Measurements from ENCODE around the gene ITPA. TPM values are rescaled to one million over a fixed set of nuclear protein-coding genes. Genes with fewer than 3 reads are reported as not detected.

The ITPA gene
- total RNA-seq, 1 donor from 2014 or later = 38.0 TPM

DNA sequence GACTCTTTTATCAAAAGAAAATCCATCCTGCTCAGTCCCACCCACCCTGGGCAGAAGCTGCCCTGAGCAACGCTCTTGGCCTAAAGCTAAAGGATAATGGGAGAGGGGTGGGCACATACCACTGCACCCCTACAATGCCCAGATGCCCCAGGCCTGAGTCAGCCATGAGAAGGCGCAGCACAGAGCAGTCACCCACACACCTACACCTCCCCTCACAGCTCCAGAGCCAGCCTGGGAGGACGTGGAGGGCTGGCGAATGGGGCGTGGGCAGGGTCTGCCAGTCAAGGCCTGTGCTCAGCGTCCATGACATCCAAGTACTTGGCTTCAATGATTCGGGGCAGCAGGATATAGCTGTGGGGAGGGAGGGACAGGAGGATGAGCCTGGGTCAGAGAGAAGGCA, 18.2 kb downstream of the ITPA start:
- no peak for DNase-seq (ENCODE audit: low spot score)

DNA sequence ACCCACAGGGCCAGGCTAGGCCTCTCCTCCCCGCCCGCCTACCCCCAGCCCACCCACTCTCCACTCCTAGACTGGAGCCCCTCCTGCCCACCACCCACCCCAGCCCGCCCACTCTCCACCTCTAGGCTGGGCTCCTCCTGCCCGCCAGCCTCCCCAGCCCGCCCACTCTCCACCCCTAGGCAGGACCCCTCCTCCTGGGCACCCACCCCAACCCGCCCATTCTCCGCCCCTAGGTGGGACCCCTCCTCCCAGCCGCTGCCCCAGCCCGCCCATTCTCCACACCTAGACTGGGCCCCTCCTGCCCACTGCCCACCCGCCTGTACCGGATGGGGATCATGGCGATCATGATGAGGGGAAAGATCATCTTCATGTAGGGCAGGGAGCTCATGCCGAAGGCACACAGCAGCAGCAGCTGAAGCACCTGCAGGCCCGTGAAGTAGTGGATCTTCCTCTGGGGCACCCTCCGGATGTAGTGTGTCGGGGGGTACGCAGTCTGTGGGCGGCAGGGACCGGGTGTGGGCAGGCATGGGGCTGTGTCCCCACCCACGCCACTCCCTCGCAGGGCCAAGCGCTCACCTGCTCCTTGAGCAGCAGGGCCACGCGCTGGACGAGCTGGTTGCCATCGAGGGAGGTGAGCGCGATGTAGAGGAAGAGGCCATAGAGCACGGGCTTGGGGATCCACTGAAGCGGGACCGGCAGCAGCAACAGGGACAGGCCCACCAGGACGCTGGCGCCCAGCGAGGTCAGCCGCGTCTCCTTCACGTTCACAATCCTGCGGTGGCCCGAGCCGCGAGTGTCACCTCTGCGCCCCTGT, 18.8 kb downstream of the ITPA start:
- DNase-seq (ENCODE audit: low spot score) = no peak

DNA sequence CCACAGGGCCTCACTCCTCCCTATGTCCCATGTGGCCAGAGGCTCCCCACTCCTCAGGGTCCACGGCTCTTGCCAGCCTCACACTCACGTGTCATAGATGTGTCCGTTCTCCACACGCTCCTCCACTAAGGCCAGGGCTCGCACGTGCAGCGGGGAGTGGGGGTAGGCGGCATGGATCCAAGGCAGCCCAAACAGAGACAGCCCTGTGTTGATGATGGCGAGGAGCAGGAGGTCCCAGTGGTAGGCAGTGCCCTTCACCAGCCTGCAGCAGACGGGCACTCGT, 19.4 kb downstream of the ITPA start:
- DNase-seq (ENCODE audit: low spot score) = no peak

DNA sequence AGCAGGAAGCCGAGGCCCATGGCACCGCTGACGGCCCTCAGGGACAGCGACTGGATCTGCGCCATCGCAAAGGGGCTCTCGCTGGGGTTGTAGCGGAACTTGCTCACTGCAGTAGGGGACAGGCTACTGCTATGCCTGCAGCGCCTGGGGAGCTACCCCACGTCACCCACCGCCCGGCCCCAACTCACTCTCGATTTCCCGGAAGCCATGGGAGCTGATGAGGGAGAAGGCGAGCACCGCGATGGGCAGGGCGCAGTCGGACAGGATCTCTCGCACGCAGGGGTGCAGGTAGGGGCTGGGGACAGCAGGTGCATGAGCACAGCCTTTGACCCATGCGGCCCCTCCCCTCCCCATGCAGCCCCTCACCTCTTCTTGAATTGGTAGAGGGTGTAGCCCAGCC, 19.9 kb downstream of the ITPA start:
- no peak for DNase-seq (ENCODE audit: low spot score)

DNA sequence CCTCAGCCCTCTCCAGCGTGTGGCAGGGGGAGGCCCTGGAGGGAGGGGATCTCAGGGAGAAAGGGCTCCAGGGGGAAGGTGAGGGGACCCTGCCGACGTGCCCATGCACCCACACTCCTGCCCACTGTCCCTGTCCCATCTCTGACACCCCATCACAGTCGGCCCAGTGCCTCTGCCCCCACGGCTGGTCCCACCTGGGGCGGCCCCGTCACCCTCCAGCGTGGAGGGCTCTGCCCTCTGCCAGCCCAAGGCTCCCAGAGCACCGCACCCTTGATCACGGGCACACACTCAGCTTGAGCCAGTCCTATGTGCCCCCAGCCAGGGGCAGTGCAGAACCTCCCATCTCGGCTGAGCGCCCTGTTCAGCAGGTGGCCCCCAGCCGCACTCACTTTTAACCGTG, 20.5 kb downstream of the ITPA start:
- no peak for DNase-seq (ENCODE audit: low spot score)

GRCh38 chr20:3231116-3231515, 21.8 kb downstream of the ITPA start:
- DNase-seq (ENCODE audit: low spot score) = no peak

DNA sequence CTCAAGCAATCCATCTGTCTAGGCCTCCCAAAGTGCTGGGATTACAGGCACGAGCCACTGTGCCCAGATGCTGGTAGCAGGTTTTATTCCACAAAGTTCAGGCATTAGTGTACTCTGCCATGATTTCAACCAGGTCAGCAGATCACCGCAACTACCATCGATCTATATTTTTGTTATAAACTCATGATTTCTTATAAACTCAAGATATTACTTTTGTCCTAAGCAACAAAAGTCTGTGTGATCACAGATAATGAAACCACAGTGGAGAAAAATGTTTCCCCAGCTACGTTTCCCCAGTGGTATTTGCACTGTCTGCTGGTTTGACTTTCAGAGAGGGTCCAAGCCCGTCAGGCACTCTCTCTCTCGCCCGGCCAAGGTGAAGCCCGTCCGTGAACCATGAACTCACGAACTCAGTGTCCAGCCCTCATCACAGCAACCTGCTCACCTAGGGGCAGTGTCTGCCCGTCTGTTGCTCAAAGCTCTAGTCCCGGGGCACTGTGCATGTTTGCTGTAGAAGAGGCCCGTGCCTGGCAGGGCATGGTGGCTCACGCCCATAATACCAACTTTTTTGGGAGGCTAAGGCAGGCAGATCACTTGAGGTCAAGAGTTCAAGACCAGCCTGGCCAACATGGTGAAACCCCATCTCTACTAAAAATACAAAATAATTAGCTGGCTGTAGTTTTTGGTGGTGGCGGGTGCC, 22.7 kb downstream of the ITPA start:
- no peak for DNase-seq (ENCODE audit: low spot score)

DNA sequence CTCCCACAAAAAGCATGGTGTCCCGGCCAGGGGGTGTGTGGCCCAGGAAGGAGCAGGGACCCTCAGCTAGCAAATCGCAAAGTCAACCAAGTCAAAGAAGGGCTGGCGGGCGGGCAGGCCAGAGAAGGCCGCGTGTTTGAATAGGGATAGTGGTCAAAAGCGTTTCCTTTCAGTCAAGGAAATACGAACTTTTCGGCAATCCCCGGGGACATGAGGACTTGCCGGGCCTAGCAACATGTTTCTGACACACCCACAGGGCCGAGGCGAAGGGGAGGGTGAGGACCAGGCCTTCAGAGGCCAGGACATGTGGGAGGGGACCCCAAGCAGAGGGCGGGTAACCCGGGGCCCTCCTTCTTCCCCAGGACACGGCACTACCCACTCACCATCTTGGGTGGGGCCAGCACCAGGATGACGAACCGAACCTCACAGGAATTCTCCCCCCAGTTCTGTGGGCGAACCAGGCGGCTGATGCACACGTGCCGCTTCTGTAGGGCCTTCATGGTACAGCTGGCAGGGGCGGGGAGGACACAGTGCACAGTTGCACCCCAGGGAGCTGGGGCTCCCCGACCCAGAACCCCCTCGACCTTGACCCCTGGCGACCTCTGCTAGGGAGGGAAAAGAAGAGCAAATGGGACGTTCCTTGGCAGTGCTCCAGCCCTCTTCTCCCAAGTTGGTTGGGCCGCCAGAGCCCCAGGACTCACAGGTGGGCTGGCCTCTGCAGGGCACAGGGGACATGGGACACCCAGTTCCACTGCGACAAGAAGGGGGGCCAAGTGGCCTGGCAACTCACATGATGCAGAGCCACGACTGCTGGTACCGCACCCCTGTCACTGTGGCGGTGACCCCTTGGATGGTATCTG, 24.1 kb downstream of the ITPA start:
- DNase-seq (ENCODE audit: low spot score) = no peak

GRCh38 chr20:3233991-3234498, 24.7 kb downstream of the ITPA start:
- DNase-seq (ENCODE audit: low spot score) = no peak

GRCh38 chr20:3235666-3236324, 26.5 kb downstream of the ITPA start:
- DNase-seq (ENCODE audit: low spot score) = no peak

DNA sequence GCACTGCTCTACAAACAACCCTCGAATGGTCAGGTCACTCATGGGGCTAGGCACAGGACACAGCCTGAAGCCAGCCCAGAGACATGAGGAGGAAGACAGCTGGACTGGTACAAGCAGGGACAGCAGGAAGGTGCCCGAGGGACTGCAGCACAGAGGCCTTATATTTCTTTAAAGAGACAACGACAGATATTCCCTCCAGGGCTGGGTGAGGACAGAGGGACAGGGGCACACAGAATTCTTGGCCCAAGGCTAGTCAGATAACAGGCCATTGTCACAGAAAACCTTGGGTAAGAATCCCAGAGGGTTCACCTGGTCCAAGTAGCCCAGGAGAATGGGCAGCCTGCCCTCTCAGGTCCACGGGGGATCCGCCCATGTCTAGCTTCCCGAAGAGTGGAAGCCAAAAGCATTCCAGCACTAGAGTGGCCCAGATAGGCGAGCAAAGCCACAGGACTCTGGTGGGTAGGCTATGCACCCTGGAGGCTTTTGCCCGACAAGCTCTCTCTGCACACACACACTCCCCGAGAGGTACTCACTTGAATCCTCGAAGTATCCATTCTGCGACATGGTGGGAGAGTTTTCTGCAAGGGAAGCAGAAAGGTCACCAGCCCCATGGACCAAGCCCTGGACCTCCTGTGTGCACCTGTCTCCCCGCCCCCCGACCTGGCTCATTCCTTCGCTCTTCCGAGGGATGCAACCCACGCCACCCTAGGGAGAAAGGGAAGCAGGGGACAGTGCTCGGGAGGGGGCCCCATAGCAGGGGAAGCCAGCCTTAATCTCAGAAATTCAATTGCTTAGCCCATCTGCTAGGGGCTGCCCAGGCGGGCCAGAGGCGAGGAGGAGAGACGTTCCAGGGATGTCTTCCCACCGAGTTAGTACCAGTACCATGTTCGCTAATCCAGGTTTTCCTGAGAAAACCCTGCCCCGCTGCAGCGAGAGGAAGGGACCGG, 28.0 kb downstream of the ITPA start:
- DNase-seq (ENCODE audit: low spot score) = no peak

DNA sequence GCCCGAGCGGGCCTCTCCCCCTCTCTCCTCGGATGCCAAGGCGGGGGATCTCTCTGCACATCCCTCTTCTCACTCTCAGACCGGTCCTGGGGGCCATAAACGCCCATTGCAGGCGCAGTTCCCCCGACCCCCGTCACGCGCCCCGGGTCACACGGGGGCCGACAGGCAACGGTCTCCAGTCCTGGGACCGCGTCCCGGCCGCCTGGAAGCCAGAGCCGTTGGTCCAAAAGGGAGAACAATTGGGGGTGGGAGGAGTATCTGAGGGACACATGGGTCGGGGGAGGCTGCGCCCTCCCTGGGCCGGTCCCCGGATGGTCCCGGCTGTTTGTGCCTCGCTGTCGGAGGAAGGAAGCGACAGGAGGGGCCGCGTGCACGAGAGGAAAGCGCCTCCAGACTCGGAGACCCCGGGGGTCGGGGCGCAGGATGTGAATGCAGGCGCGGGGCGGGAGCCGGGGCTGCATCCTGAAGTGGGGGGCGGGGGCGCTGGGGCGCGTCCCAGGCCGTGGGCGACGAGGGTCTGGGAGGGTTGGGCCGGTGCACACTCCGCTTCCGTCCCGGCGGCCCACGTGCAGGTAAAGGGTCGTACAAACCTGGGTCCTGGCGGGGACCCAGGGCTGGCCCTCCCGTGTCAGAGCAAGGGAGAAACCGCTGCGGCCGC, 28.8 kb downstream of the ITPA start:
- no peak for DNase-seq (ENCODE audit: low spot score)

DNA sequence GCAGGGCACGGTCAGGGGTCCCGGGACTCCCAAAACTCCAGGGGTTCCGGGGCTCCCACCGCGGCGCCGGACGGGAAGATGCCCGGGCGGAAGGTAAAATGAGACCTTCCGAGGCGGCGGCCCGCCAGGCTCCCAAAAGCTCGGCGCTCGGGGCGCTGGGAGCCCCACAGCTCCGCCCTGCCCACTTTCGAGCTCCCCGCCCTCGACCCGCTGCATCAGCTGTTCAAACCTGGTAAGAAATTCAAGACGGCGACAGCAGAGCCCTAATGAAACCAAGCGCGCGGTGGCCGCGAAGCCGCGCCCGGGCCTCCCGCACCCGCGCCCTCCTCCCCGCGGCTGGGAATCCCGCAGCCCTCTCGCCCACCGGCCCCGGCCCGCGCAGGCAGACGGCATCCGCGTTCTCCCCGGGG, 29.3 kb downstream of the ITPA start:
- no peak for DNase-seq (ENCODE audit: low spot score)

- DNase-seq (ENCODE audit: low spot score) = no peak
Measured at GRCh38 chr20:3239026-3239866, 29.9 kb downstream of the ITPA start, which contains the start of gene SLC4A11. TSS of gene SLC4A11 (minus strand) at chr20:3239190. CDS start at chr20:3239137, 53 bp downstream.

DNA sequence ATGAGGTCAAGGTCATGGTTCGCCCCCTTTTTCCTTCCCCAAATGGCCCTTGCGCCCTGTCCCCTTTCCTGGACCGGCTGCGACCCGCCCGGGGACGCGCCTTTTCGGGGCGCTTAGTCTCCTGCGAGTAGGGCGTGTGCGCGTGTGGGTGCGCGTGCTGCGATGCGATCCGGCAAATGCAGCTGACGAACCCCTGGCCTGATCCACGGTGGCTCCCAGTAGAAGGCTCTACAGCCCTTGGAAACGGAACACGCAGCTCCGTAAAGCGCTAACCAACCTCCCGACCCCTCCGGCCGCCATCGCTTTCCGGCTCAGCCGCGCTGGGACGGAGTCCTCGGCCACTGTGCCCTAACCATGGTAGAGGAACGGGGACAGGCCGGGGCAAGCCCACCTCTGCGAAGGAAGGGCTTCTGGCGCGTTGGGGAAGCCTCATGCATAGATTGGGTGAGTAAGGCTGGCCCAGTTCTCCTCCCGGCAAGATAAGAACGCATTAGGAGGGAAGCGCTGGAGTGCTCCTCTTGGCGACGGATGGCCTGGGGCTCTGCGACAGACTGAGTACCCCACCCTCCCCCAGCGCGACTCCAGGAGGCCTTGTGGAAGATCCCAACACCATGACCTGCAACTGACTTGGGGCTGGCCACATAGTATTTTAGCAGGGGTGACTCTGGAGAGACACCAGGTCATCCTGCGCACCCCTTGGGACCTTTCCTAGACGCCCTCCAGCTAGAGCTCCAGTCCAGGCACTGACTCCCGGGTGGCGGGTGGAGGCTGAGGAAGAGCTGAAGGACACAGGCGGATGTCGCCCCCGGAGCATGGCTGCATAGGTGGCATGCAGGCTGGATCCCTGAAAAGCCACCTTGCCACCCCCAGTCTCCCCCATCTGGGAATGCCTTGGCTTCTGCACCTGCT, 30.8 kb downstream of the ITPA start:
- DNase-seq (ENCODE audit: low spot score) = no peak

GRCh38 chr20:3240776-3241363, 31.6 kb downstream of the ITPA start:
- no peak for DNase-seq (ENCODE audit: low spot score)

DNA sequence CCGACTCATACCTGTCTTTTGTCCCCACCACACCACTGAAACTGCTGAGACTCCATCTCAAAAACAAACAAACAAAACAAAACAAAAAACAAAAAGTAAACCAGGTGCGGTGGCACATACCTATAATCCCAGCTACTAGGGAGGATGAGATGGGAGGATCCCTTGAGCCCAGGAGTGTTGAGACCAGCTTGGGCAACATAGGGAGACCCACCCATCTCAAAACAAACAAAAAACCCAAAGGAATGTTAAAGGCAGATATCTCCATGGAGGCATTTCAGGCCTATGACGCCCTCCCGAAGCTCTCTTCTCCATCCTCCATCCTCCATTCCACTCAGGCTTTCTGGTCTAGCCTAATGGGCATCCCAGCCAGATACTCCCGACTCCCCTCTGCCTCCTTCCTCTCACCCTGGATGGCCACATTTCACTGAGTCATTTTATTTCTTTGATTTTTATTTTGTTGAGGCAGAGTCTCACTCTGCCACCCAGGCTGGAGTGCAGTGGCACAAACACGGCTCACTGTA, 32.9 kb downstream of the ITPA start:
- DNase-seq (ENCODE audit: low spot score) = no peak
